Endothelial cell of umbilical vein (primary cell): ENCODE measurements around the gene NOD2. TPM values are rescaled to one million over a fixed set of nuclear protein-coding genes. Genes with fewer than 3 reads are reported as not detected.

Experiments used
- BruUV-seq: library from RNA; stranded (reverse); fragments of 400-500 nt; replicated peaks from 2 replicates; lab custom pipeline; 2021; lab: Mats Ljungman, UMichigan
- CTCF ChIA-PET: fragments of 300-600, 350-600 bp; sonication (Branson Sonifier 250); formaldehyde crosslinking; loops from one replicate; lab custom pipeline; 2021; ENCODE audit warnings: antibody characterized with exemption, inconsistent platforms; lab: Charles Lee
- POLR2A ChIA-PET: fragments of 300-600, 350-600 bp; sonication (Branson Sonifier 250); formaldehyde crosslinking; loops from one replicate; lab custom pipeline; 2021; ENCODE audit warnings: antibody characterized with exemption, inconsistent platforms; lab: Charles Lee
- DNase-seq: peaks from one replicate; pipeline ENCODE4 v3.0.0-alpha.2; 2011; ENCODE audit warnings: low read depth, low spot score
- FAIRE-seq: peaks from 2 replicates; lab custom pipeline; 2011; peaks lifted over from hg19 to GRCh38; lab: Jason Lieb, UNC
- H2AFZ ChIP-seq: 2 replicates; pipeline ENCODE4 v1.6.0; 2012; ENCODE audit warnings: low read depth, low read length, control low read depth, inconsistent platforms
- H3K27ac ChIP-seq: 2 replicates; pipeline ENCODE4 v1.5.1; 2011; ENCODE audit warnings: low read depth, mild to moderate bottlenecking, control low read depth, low read length, moderate library complexity; ENCODE audit not compliant: insufficient read depth
- H3K27me3 ChIP-seq, 2 experiments: 2 replicates each; pipeline versions ENCODE4 v1.6.0 to v1.6.1; 2011; ENCODE audit warnings: low read length in 2 of 2, mixed read lengths in 1 of 2; ENCODE audit not compliant: control insufficient read depth in 2 of 2, insufficient read depth in 2 of 2
- H3K36me3 ChIP-seq, 2 experiments: 2 replicates in 1 of 2; 3 replicates in 1 of 2; pipeline ENCODE4 v1.5.1; 2011; ENCODE audit warnings: low read length in 2 of 2, mild to moderate bottlenecking in 1 of 2, moderate library complexity in 1 of 2; ENCODE audit not compliant: control insufficient read depth in 2 of 2, insufficient read depth in 2 of 2; ENCODE audit errors: extremely low read depth in 1 of 2
- H3K4me1 ChIP-seq: 3 replicates; pipeline ENCODE4 v1.5.1; 2011; ENCODE audit warnings: mild to moderate bottlenecking, low read length; ENCODE audit not compliant: control insufficient read depth, insufficient read depth; ENCODE audit errors: extremely low read depth
- H3K4me2 ChIP-seq: 2 replicates; pipeline ENCODE4 v1.6.1; 2011; ENCODE audit warnings: low read length, control low read depth, mixed read lengths; ENCODE audit not compliant: insufficient read depth
- H3K4me3 ChIP-seq, 3 experiments: fragments of 200-600 bp in 1 of 3; sonication (generic), shearing (Covaris generic) in 1 of 3; replicated peaks in 1 of 3; 2 replicates each; pipeline ENCODE4 v1.5.1; 2011 to 2016; ENCODE audit warnings: control low read depth in 3 of 3, low read length in 3 of 3, mild to moderate bottlenecking in 2 of 3, inconsistent platforms in 1 of 3, low read depth in 1 of 3, moderate library complexity in 1 of 3; ENCODE audit not compliant: insufficient read depth in 1 of 3
- H3K79me2 ChIP-seq: 2 replicates; pipeline ENCODE4 v1.6.0; 2012; ENCODE audit warnings: low read length, inconsistent platforms; ENCODE audit not compliant: control insufficient read depth, insufficient read depth
- H3K9ac ChIP-seq: replicated peaks from 2 replicates; pipeline ENCODE3; 2011; ENCODE audit warnings: low read length, control low read depth; ENCODE audit not compliant: insufficient read depth; ENCODE audit errors: extremely low read depth
- H3K9me1 ChIP-seq: replicated peaks from 3 replicates; pipeline ENCODE4 v1.6.0; 2011; ENCODE audit warnings: mild to moderate bottlenecking, low read length; ENCODE audit not compliant: control insufficient read depth, insufficient read depth; ENCODE audit errors: extremely low read depth
- H3K9me3 ChIP-seq: replicated peaks from 2 replicates; pipeline ENCODE4 v1.5.1; 2012; ENCODE audit warnings: low read length, inconsistent platforms; ENCODE audit not compliant: control insufficient read depth, insufficient read depth
- H4K20me1 ChIP-seq: replicated peaks from 2 replicates; pipeline ENCODE3; 2011; ENCODE audit warnings: mild to moderate bottlenecking, low read length; ENCODE audit not compliant: control insufficient read depth, insufficient read depth; ENCODE audit errors: extremely low read depth
- CTCF ChIP-seq, 2 donors: IDR thresholded peaks; 1 replicate in 1 of 2; 2 replicates in 1 of 2; pipeline ENCODE4 v1.5.1; 2011; ENCODE audit warnings: low read length in 2 of 2, mild to moderate bottlenecking in 2 of 2, moderate library complexity in 2 of 2, control low read depth in 1 of 2, inconsistent platforms in 1 of 2, low read depth in 1 of 2; ENCODE audit not compliant: insufficient read depth in 1 of 2; ENCODE audit errors: extremely low read depth in 1 of 2
- EZH2 ChIP-seq: IDR thresholded peaks from 2 replicates; pipeline ENCODE4 v1.6.1; 2012; ENCODE audit warnings: borderline replicate concordance, low read depth, mild to moderate bottlenecking, moderate library complexity, low read length, inconsistent platforms; ENCODE audit not compliant: severe bottlenecking
- FOS ChIP-seq: IDR thresholded peaks from 2 replicates; pipeline ENCODE4 v1.6.1; 2011; ENCODE audit warnings: mild to moderate bottlenecking, low read length, moderate library complexity, borderline replicate concordance; ENCODE audit not compliant: insufficient read depth
- GATA2 ChIP-seq: IDR thresholded peaks from 2 replicates; pipeline ENCODE4 v1.7.0; 2011; ENCODE audit warnings: low read depth, mild to moderate bottlenecking, moderate library complexity, mixed read lengths, low read length; ENCODE audit not compliant: insufficient read length, insufficient read depth
- JUN ChIP-seq: IDR thresholded peaks from 2 replicates; pipeline ENCODE4 v1.6.1; 2011; ENCODE audit warnings: borderline replicate concordance, low read depth; ENCODE audit not compliant: insufficient read length, insufficient read depth
- MAX ChIP-seq: IDR thresholded peaks from 2 replicates; pipeline ENCODE4 v1.6.1; 2011; ENCODE audit not compliant: insufficient read depth, insufficient read length
- MYC ChIP-seq: IDR thresholded peaks from one replicate; pipeline ENCODE4 v1.6.1; 2011; ENCODE audit warnings: mild to moderate bottlenecking, low read depth, low read length
- POLR2A ChIP-seq: IDR thresholded peaks from 2 replicates; pipeline ENCODE4 v1.6.1; 2012; ENCODE audit warnings: low read depth, mild to moderate bottlenecking, control low read depth, low read length
- POLR2AphosphoS5 ChIP-seq: IDR thresholded peaks from 2 replicates; pipeline ENCODE4 v1.6.1; 2012; ENCODE audit warnings: low read depth, mild to moderate bottlenecking, control low read depth, low read length, moderate library complexity; ENCODE audit not compliant: insufficient read depth
- dilution Hi-C: fragments of 300-500 bp; cut with MboI; formaldehyde crosslinking; loops from one replicate; pipeline ENCODE4 v1.15.0; 2019; ENCODE audit warnings: low sequenced_read_pairs; ENCODE audit not compliant: extremely low pct_ligation_motif_present
- intact Hi-C: fragments of 100-400 bp; cut with micrococcal nuclease; formaldehyde crosslinking; loops from one replicate; pipeline ENCODE4 v1.10.0; 2022
- polyA plus RNA-seq, 4 experiments: library from polyadenylated mRNA; depleted of rRNA in 3 of 4; stranded (reverse) in 3 of 4; unstranded in 1 of 4; fragments of >200 nt; gene quantifications; 2 replicates each; pipeline versions ENCODE4 v1.2.1 to v1.2.3, GENCODE V29; 2011 to 2012; ENCODE audit warnings: missing spikeins in 1 of 4
- total RNA-seq: library from RNA; stranded (reverse); gene quantifications from 2 replicates; pipeline ENCODE4 v1.2.3, GENCODE V29; 2021

NOD2 gene
- total and polyA plus RNA-seq, 2 donors (not counting 3 experiments of a cell fraction or from before 2014, with no cell fraction given), result 0.07 to 0.58 TPM

- H2AFZ ChIP-seq, result peak overlapping the region; percentile 100
- H3K4me2 ChIP-seq, result peak overlapping the region; percentile 95
- H3K79me2 ChIP-seq, result no peaks in the 10 kb centered on the region
- intact Hi-C loops (loop anchor here (2.0 to 10.0 kb wide), 4 partner anchors 194 to 587 kb away; partner anchors contain the start of genes NKD1 and TENT4B), dilution Hi-C loops (no loop called here)
- H3K36me3 ChIP-seq, result no peaks in the 10 kb centered on the region
- H3K27me3 ChIP-seq, result peaks cover 2 to 3% of the 10 kb centered on the region in 2 experiments
- H3K4me1 ChIP-seq, result peaks cover 11% of the 10 kb centered on the region
- no peak for FAIRE-seq
- no peaks in the 10 kb centered on the region for H3K9me1 ChIP-seq
- peak overlapping the region; percentile 35 for H3K27ac ChIP-seq
- peak overlapping the region; percentile 7 to 76 (median 48) for H3K4me3 ChIP-seq
- DNase-seq, result no peak
- ChIA-PET POLR2A (interaction anchor here (0.7 to 0.9 kb wide), 2 partner anchors 65 to 675 kb away, joined by 3 read pairs; partner anchors contain the start of gene HEATR3), CTCF (interaction anchor here (0.8 to 2.1 kb wide), 3 partner anchors 9 to 76 kb away, joined by 3 to 24 read pairs (median 15); no protein-coding TSS in a partner anchor)
- peak overlapping the region; percentile 43 for H3K9ac ChIP-seq
- H3K9me3 ChIP-seq, result no peaks in the 10 kb centered on the region
- BruUV-seq, result no TSS peak
- no peaks in the 10 kb centered on the region for H4K20me1 ChIP-seq
- TF ChIP-seq GATA2 (no peak), CTCF (IDR thresholded peaks at IDR 0.05; ENCODE audit: extremely low read depth in 1 of 2, insufficient read depth in 1 of 2, low read depth in 1 of 2, low read length in 2 of 2) (no peak), MYC (no peak), JUN (no peak), FOS (no peak), POLR2AphosphoS5 (no peak), EZH2 (no peak), MAX (no peak), POLR2A (no peak)
Measured at GRCh38 chr16:50741225-50741780, 47.9 kb downstream of the NOD2 start.
